Motor neuron (in vitro differentiated cells): Measurements from ENCODE around the gene SLC19A1. TPM values are rescaled to one million over a fixed set of nuclear protein-coding genes. Genes with fewer than 3 reads are reported as not detected.
"Not testable (repeated sequence)": the region's sequence is repeated elsewhere in the genome, so short reads cannot be mapped to it uniquely, and the experiment has no call there.

ENCODE experiments used
- ATAC-seq, 8 experiments: fragments of 200-7000 bp; cut with Tn5 transposase; replicated peaks in 6 of 8; 2 replicates each; pipeline ENCODE4 v1.8.0; 2021; ENCODE audit warnings: mild to moderate bottlenecking in 8 of 8, moderate library complexity in 8 of 8
- H3K27ac ChIP-seq, 2 donors: fragments of 250-450 bp; sonication (Bioruptor Pico); 2 replicates each; pipeline ENCODE4 v1.9.0; 2021; ENCODE audit warnings: antibody characterized with exemption in 2 of 2, mild to moderate bottlenecking in 2 of 2, moderate library complexity in 1 of 2
- H3K4me1 ChIP-seq, 2 donors: fragments of 250-450 bp; sonication (Bioruptor Pico); replicated peaks in 1 of 2; 2 replicates each; pipeline ENCODE4 v1.6.1; 2021; ENCODE audit warnings: antibody characterized with exemption in 2 of 2, mild to moderate bottlenecking in 2 of 2, moderate library complexity in 1 of 2
- H3K4me3 ChIP-seq, 5 donors: fragments of 250-450 bp; sonication (Bioruptor Pico); 2 replicates each; pipeline ENCODE4 v1.9.0; 2021; ENCODE audit warnings: antibody characterized with exemption in 5 of 5, mild to moderate bottlenecking in 5 of 5, moderate library complexity in 4 of 5
- WGBS, 10 experiments: fragments of 450-650 bp; shearing (Covaris generic); methylation state at CpG; one replicate each; pipeline ENCODE4 v1.0.0; 2022; 5-methylcytosine and 5-hydroxymethylcytosine counted together
- in situ Hi-C, 9 experiments: fragments of 400-800 bp; cut with MboI; loops; one replicate each; pipeline ENCODE4 v1.15.0; 2021; ENCODE audit warnings: low sequenced_read_pairs in 9 of 9, low pct_unique_long_range_greater_than_20kb in 2 of 9; ENCODE audit not compliant: unreplicated experiment in 9 of 9
- total RNA-seq, 8 experiments: library from RNA; unstranded; fragments of 300-600 nt; gene quantifications; 2 replicates each; pipeline versions ENCODE4 v1.2.3 to v1.2.4, GENCODE V29; 2022

The SLC19A1 gene
- total RNA-seq, 8 experiments from 2014 or later, result 4.0 to 40.5 (median 8.2) TPM

DNA sequence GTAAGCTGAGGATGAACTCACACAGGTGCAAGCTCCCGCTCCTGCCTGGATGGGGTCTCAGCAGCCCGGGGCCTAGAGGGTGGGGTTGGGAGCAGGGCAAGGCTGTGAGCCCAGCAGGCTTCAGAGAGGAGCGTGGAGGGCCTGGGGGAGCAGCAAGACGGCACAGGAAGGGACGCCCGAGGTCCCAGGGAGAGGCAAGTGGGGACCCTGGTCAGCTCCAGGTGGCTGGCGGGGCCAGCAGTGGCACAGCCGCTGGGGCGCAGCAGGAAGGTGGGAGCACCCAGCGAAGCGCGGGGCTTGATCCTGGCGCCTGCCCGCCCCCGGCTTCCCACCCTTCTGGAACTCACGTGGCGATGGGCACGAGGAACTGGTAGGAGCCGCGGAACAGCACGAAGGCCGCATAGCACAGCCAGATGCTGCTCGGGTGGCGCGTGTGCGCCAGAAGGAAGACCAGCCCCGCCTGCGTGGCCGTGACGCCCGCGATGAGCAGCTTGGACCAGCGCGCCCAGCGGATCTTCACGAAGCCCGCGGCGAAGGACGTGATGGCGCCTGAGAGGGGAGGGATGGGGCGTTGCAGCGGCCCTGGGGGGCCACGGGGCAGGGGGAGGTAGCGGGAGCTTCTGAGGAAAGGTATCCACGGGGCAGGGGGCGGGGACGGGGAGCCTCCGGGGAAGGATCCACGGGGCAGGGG is 11.7 kb downstream of the SLC19A1 start:
- in situ Hi-C loops, result no loop called here

DNA sequence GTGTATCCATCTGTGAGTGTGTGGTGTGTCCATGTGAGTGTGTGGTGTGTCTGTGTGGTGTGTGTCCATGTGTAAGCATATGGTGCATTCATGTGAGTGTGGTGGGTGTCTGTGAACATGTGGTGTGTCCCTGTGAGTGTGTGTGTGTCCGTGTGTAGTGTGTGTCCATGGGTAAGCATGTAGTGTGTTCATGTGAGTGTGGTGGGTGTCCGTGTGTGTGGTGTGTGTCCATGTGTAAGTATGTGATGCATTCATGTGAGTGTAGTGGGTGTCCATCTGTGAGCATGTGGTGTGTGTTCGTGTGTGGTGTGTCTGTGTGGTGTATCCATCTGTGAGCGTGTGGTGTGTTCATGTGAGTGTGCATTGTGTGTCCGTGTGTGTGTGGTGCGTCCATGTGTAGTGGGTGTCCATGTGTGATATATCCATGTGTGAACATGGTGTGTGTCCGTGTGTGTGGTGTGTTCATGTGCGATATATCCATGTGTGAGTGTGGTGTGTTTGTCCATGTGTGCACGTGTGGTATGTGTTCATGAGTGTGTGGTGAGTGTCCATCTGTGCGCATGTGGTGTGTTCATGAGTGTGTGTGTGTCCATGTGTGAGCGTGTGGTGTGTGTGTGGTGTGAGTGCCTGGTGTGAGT is 12.3 kb downstream of the SLC19A1 start:
- H3K4me1 ChIP-seq, result peaks cover 15 to 18% of the 10 kb centered on the region in 2 donors
- WGBS, 10 experiments, result 90 to 100% (median 100%) methylated on average over 1 to 8 of the region's 11 CpGs; no CpG with 5 or more reads in 3 of the 10 experiments
- no peak for ATAC-seq
- in situ Hi-C loops, result no loop called here
- H3K4me3 ChIP-seq, result no peak overlapping the region
- no peak overlapping the region for H3K27ac ChIP-seq

More for the DNA sequence above, 11.7 kb downstream of the SLC19A1 start:
- WGBS, 10 experiments, result 80 to 94% (median 90%) methylated on average over 2 of the region's 50 CpGs; no CpG with 5 or more reads in 7 of the 10 experiments
- H3K27ac ChIP-seq, result no peak overlapping the region
- no peak for ATAC-seq
- peaks cover 19 to 22% of the 10 kb centered on the region in 2 donors for H3K4me1 ChIP-seq
- no peak overlapping the region for H3K4me3 ChIP-seq

DNA sequence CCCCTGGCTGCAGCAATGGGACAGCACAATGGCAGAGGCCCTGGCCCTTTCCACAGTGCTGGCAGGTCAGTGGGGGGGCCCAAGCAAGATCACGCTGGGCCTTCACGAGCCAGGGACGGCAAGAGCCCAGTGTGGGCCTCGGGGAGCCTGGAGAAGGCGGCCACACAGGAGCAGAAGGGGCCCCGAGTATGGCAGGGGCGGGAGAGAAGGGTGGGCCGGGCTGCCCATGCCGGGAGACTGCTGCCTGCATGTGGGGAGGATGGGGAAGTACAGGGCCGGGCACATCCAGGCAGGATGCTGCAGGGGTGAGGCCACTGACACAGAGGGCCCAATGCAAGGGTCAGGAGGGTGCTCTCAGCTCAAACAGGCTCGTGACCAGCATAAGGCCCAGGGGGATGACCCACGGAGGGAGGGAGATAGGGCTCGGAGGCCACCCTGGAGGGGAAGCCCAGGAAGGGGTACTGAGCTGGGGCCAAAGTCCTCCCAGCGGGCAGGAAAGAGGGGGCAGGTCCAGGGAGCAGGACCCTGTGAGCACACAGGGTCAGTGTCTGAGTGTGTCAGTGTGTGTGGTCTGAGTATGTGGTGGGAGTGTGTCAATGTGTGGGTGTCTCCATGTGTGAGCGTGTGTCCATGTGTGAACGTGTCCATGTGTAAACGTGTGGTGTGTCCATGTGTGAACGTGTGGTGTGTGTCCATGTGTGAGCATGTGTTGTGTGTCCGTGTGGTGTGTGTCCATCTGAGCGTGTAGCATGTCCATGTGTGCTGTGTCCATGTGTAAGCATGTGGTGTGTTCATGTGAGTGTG is 13.1 kb downstream of the SLC19A1 start:
- WGBS, 10 experiments, result 40 to 100% (median 100%) methylated on average over 1 to 5 of the region's 20 CpGs; no CpG with 5 or more reads in 2 of the 10 experiments
- no peak overlapping the region for H3K27ac ChIP-seq
- ATAC-seq, result peak in 5 of 8 experiments; percentile 27 to 69 (median 47)
- peaks cover 8 to 11% of the 10 kb centered on the region in 2 donors for H3K4me1 ChIP-seq
- no peak overlapping the region for H3K4me3 ChIP-seq
- in situ Hi-C loops, result no loop called here

DNA sequence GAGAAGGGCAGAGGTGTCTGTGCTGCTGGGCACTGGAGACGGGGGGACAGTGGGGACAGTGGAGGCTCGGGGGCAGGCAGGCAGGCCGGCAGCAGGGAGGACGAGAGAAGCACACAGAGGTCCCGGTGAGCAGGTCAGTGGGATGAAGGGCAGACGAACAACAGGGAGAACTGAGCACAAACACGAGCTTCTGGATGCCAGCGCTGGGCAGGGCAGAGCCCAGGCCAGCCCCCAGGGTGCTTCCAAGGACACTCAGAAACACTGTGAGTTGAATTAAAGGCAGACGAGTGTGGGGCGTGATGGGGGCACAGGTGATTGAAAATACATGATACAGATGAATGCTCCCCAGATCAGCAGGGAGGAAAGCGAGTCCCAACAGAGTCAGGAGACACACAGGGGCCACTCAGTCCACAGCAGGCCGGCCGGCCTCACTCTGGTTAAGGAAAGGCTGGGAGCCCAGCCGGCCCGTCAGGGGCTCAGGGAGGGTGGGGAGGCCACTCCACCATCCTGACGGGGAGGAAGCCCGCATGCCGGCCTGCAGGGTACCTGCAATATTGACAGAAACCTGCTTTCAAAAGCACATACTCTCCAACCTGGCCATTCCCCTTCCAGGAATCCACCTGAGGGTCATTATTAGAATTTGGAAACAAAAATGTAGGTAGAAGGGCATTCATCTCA is 14.1 kb downstream of the SLC19A1 start:
- no peak overlapping the region for H3K4me3 ChIP-seq
- in situ Hi-C loops, result no loop called here
- 80% methylated on average over 1 of the region's 18 CpGs; no CpG with 5 or more reads in 9 of the 10 experiments for WGBS, 10 experiments
- peaks cover 0 to under 1% of the 10 kb centered on the region in 2 donors for H3K4me1 ChIP-seq
- no peak overlapping the region for H3K27ac ChIP-seq
- no peak for ATAC-seq

DNA sequence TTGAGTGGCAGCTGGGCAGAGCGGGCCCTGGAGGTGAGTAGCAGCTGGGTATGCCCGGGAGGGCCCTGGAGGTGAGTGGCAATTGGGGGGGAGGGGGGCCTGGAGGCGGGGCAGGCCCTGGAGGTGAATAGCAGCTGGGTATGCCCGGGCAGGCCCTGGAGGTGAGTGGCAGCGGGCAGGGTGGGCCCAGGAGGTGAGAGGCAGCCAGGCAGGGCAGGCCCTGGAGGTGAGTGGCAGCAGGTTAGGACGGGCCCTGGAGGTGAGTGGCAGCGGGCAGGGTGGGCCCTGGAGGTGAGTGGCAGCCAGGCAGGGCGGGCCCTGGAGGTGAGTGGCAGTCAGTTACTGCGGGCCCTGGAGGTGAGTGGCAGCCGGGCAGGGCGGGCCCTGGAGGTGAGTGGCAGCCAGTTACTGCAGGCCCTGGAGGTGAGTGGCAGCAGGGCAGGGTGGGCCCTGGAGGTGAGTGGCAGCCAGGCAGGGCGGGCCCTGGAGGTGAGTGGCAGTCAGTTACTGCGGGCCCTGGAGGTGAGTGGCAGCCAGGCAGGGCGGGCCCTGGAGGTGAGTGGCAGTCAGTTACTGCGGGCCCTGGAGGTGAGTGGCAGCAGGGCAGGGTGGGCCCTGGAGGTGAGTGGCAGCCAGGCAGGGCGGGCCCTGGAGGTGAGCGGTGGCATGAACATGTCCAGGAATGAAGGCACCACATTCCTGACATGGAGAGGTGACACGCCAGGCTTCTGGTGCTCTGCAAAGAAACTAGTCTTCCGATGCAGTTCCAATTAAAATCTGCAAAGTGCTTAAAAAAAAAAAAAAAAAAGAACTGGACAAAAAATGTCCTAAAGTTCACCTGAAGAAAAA is 14.9 kb downstream of the SLC19A1 start:
- H3K27ac ChIP-seq, ATAC-seq, in situ Hi-C loops, H3K4me1 ChIP-seq, H3K4me3 ChIP-seq: not testable (repeated sequence)
- WGBS, 10 experiments, result 78 to 100% (median 97%) methylated on average over 1 to 3 of the region's 19 CpGs; no CpG with 5 or more reads in 4 of the 10 experiments

DNA sequence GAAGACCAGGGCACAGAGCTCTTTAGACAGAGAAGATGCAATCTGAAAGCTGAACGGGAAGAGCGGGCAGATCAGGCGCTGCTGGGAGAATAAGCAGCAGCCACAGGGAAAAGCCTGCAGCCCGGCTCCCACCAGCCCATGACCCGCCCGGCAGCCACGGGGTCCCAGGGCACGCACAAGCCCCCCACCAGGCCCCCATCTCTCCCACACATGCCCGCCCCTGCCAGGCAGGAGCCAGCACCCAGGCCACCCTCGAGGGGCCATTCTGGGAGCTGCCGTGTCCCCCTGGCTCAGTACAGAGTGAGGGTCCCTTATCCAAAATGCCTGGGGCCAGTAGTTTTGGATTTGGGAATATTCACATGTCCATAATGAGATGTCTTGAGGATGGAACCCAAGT is 16.3 kb downstream of the SLC19A1 start:
- ATAC-seq, result no peak
- 100% methylated on average over 2 of the region's 11 CpGs; no CpG with 5 or more reads in 9 of the 10 experiments for WGBS, 10 experiments
- H3K4me1 ChIP-seq, result no peaks in the 10 kb centered on the region
- in situ Hi-C loops, result no loop called here
- no peak overlapping the region for H3K4me3 ChIP-seq
- H3K27ac ChIP-seq, result no peak overlapping the region

DNA sequence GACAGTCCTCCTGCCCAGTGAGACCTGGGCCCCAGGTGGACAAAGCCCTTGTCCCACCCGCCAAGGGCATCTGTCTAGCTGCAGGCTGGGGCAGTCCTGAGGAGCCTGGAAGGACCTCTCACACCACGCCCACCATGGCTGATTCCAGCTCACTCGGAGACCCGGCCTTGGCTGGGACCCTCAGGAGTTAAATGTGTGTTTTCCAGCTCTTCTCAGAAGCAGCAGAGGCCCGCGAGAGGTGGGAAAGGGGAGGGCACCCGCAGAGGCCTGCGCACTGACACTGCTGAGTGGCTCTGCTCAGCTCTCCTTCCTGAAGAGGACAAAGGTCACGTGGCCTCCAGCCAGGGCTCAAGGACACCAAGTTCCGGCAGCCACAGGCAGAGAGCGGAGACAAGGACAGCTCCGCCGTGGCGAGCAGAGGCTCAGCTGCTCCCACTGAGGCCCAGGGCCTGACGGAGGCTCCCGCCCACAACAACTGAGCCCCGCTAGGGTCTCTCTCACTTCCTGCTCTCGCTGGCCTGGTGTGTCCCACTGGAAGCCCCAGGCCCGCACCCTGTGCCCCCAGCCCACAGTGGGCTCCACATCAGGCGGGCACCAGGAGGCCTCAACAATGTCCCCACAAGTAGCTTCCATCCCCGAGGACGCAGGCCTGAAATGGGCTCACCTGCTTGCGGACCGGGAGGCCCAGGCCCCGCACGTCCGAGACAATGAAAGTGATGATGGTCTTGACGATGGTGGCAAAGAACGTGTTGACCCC is 16.9 kb downstream of the SLC19A1 start:
- in situ Hi-C loops, result no loop called here
- ATAC-seq, result peak in 3 of 8 experiments; percentile 12 to 48 (median 44)
- Histone ChIP-seq H3K27ac (no peak overlapping the region), H3K4me3 (no peak overlapping the region), H3K4me1 (no peaks in the 10 kb centered on the region)
- WGBS, 10 experiments, result 82 to 100% (median 94%) methylated on average over 1 to 10 of the region's 29 CpGs; no CpG with 5 or more reads in 3 of the 10 experiments

DNA sequence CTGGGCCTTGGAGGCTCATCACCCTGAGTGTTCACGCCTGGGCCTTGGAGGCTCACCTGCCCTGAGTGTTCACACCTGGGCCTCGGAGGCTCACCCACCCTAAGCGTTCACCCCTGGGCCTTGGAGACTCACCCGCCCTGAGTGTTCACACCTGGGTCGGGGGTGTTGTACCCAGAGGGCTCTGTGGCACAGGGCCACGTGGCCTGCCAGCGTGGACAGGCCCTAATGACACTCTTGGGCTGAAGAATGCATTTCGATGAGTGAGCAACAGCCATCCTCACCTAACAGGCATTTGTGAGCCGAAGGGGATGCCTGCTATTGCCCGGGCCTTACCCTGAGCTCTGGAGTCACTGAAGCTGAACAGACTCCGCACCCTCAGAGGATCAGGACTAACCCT is 17.5 kb downstream of the SLC19A1 start:
- 100% methylated on average over 1 of the region's 11 CpGs; no CpG with 5 or more reads in 8 of the 10 experiments for WGBS, 10 experiments
- H3K27ac ChIP-seq, result no peak overlapping the region
- no peaks in the 10 kb centered on the region for H3K4me1 ChIP-seq
- no peak for ATAC-seq
- no peak overlapping the region for H3K4me3 ChIP-seq
- in situ Hi-C loops, result no loop called here

DNA sequence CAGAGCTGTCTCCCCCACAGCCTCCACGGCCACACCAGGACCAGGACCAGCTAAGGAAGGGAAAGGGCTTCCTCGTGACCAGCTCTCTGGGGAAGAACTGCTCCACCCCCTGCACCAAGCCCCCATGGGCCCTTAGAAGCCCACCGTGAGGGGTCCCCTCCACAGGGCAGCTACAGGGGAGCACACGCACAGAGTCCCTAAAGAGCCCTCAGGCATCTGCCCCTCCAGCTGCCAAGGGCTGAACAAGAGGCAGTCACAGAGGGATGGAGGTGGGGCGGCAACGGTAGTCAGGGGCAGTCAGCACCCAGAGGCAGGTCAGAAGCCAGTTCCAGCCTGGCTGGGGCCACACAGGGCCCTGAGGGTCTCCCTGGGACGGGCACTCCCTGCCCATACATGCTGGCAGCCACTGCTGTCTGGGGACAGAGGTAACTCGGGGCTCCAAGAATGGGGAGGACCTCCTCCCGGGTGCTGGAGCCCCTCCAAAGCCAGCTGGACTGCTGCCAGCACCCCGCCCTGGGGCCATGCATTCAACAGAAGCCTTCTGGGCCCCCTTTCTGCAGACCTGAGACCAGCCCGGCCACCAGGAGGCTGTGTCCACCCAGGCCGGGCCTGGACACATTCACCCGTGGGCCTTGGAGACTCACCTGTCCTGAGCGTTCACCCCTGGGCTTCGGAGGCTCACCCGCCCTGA is 18.7 kb downstream of the SLC19A1 start:
- Histone ChIP-seq H3K27ac (no peak overlapping the region), H3K4me1 (no peaks in the 10 kb centered on the region), H3K4me3 (no peak overlapping the region)
- WGBS, 10 experiments, result 93% methylated on average over 3 of the region's 16 CpGs; no CpG with 5 or more reads in 9 of the 10 experiments
- in situ Hi-C loops, result no loop called here
- ATAC-seq, result no peak

DNA sequence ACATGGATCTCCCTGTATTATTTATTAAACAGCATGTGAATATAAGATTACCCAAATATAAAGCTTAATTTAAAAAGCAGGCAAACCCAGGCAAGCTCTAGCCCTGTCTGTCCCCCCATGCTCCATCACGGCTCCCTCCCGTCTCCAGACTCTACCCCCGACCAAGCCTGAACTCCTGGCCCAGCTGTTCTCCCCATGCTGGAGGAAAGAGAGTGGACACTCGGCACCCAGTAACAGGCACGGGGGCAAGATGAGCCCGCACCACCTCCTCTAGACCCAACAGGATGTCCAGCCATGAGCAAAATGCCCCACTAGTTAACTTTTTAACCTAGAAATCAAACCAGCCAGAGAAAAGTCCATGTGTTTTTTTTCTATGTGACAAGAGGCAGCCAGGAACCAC is 19.3 kb downstream of the SLC19A1 start:
- H3K4me3 ChIP-seq, result no peak overlapping the region
- H3K27ac ChIP-seq, result no peak overlapping the region
- 100% methylated on average over 1 to 2 of the region's 6 CpGs; no CpG with 5 or more reads in 7 of the 10 experiments for WGBS, 10 experiments
- H3K4me1 ChIP-seq, result no peaks in the 10 kb centered on the region
- in situ Hi-C loops, result no loop called here
- no peak for ATAC-seq

DNA sequence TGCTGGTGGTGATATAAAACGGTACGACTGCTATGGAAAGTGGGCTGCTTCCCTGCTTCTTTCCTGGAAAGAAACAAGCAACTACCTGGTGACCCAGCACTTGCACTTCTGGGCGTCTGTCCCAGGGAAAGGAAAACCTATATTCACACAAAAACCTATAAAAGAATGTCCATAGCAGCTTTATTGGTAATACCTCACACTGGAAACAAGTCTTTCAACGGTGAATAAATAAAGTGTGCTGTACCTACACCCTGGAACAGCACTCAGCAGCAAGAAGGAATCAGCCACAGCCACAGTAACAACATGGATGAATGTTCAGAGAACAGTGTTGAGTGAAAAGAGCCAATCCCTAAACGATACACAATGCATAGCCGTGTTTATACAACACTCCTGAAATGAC is 19.9 kb downstream of the SLC19A1 start:
- 80 to 97% (median 95%) methylated on average over 1 to 6 of the region's 6 CpGs; no CpG with 5 or more reads in 3 of the 10 experiments for WGBS, 10 experiments
- Histone ChIP-seq H3K4me3 (no peak overlapping the region), H3K4me1 (no peaks in the 10 kb centered on the region), H3K27ac (no peak overlapping the region)
- in situ Hi-C loops, result no loop called here
- no peak for ATAC-seq
